Panc1 (cell line): ENCODE data around the gene CES1.
"Not testable (repeated sequence)": the region's sequence is repeated elsewhere in the genome, so short reads cannot be mapped to it uniquely, and the experiment has no call there.

ENCODE experiments used
- POLR2AphosphoS5 ChIP-seq: IDR thresholded peaks from 2 replicates; pipeline ENCODE4 v1.6.1; 2012; ENCODE audit warnings: mild to moderate bottlenecking, low read depth, low read length, moderate library complexity
- SIN3A ChIP-seq: IDR thresholded peaks from 2 replicates; pipeline ENCODE4 v1.6.1; 2012; ENCODE audit warnings: low read depth, mild to moderate bottlenecking, low read length, moderate library complexity, borderline replicate concordance; ENCODE audit not compliant: insufficient read depth
- TCF7L2 ChIP-seq: IDR thresholded peaks from 2 replicates; pipeline ENCODE4 v1.6.1; 2011; ENCODE audit warnings: mild to moderate bottlenecking, low read depth, low read length, inconsistent platforms
- TF ChIP-seq, protein P1 (sequence below): fragments of 450-650 bp; IDR thresholded peaks from 2 replicates; pipeline ENCODE4 v1.5.1; 2017; ENCODE audit warnings: mild to moderate bottlenecking
- TF ChIP-seq, protein P2 (sequence below), 2 experiments: IDR thresholded peaks; 2 replicates each; pipeline ENCODE4 v1.6.1; 2011 to 2012; ENCODE audit warnings: low read depth in 2 of 2, control low read depth in 1 of 2, low read length in 1 of 2, mild to moderate bottlenecking in 1 of 2, moderate library complexity in 1 of 2; ENCODE audit not compliant: insufficient read depth in 1 of 2

DNA sequence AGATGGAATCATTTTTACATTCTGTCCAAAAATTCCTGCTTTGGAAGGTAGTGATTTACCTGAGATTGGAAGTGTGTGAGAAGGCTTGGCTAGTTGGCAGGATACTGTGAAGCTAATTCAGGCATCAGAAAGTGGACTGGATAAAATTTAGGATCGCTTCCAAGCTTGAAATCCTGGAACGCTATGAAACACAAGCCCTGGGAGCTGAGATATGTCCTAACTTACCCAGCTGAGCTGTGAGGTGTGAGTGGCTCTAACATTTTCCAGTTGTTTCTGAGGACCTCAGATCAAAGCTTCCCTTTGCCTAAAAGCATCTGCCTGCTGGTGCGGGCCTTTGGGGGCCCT is 73.0 kb downstream of the CES1 start:
- TF ChIP-seq, protein P1, sequence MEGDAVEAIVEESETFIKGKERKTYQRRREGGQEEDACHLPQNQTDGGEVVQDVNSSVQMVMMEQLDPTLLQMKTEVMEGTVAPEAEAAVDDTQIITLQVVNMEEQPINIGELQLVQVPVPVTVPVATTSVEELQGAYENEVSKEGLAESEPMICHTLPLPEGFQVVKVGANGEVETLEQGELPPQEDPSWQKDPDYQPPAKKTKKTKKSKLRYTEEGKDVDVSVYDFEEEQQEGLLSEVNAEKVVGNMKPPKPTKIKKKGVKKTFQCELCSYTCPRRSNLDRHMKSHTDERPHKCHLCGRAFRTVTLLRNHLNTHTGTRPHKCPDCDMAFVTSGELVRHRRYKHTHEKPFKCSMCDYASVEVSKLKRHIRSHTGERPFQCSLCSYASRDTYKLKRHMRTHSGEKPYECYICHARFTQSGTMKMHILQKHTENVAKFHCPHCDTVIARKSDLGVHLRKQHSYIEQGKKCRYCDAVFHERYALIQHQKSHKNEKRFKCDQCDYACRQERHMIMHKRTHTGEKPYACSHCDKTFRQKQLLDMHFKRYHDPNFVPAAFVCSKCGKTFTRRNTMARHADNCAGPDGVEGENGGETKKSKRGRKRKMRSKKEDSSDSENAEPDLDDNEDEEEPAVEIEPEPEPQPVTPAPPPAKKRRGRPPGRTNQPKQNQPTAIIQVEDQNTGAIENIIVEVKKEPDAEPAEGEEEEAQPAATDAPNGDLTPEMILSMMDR: not testable (repeated sequence)
- not testable (repeated sequence) for TF ChIP-seq SIN3A, TCF7L2, POLR2AphosphoS5
- TF ChIP-seq, protein P2, sequence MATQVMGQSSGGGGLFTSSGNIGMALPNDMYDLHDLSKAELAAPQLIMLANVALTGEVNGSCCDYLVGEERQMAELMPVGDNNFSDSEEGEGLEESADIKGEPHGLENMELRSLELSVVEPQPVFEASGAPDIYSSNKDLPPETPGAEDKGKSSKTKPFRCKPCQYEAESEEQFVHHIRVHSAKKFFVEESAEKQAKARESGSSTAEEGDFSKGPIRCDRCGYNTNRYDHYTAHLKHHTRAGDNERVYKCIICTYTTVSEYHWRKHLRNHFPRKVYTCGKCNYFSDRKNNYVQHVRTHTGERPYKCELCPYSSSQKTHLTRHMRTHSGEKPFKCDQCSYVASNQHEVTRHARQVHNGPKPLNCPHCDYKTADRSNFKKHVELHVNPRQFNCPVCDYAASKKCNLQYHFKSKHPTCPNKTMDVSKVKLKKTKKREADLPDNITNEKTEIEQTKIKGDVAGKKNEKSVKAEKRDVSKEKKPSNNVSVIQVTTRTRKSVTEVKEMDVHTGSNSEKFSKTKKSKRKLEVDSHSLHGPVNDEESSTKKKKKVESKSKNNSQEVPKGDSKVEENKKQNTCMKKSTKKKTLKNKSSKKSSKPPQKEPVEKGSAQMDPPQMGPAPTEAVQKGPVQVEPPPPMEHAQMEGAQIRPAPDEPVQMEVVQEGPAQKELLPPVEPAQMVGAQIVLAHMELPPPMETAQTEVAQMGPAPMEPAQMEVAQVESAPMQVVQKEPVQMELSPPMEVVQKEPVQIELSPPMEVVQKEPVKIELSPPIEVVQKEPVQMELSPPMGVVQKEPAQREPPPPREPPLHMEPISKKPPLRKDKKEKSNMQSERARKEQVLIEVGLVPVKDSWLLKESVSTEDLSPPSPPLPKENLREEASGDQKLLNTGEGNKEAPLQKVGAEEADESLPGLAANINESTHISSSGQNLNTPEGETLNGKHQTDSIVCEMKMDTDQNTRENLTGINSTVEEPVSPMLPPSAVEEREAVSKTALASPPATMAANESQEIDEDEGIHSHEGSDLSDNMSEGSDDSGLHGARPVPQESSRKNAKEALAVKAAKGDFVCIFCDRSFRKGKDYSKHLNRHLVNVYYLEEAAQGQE (IDR thresholded peaks at IDR 0.05; ENCODE audit: insufficient read depth in 1 of 2, low read depth in 2 of 2, low read length in 1 of 2): not testable (repeated sequence)
